HG02870 (cell line): ENCODE results near the gene AK1.
"Not testable (repeated sequence)": the region's sequence is repeated elsewhere in the genome, so short reads cannot be mapped to it uniquely, and the experiment has no call there.

Experiments
- ATAC-seq: cut with Tn5 transposase; IDR thresholded peaks from one replicate; pipeline ENCODE4 v1.9.1; 2021; ENCODE audit warnings: mild to moderate bottlenecking, moderate library complexity; ENCODE audit not compliant: unreplicated experiment

AK1 gene

DNA sequence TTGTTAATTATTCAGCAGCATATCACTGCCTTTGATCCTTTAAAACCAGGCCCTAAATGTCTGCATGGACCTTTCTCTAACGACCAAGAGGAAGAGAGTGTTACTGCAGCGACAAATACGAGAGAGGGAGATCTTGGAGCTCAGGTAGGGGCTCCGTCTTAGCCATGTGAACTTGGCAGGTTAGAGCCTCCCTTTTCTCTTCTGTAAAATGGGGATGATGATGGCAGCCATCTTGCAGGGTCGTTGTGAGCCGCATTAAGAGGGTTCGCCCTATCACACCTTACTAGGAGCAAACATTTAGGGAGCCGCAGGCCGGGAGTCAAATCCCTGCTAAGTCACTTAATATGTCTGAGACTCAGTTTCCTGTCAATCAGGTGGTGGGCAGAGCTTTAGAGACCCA lies 24.6 kb downstream of the AK1 start:
- no peak for ATAC-seq

DNA sequence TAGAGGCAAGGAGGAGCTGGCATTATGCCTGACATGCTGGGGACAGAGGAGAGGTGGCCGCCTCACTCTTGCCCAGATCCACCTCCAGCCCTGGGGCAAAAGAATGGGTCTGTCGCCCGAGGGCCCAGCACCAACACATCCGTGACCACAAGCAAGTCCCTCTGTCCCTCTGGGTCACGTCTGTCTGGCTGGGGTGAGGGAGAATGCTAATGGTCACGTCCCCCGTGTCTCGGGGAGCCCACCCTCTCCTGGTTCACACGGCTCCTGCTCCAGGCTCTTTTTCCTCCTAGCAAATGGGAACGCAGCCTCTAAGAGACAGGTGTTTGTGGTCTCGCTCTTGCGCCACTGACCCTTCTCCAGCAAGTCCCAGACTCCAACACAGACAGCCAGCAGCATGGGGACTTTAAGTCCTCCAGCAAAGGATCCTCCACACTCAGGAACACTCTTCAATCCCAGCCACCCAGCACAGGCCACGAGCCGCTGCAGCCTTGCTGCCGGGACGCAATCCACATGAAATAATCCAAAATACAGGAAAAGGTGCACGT lies 27.1 kb downstream of the AK1 start:
- ATAC-seq: no peak

DNA sequence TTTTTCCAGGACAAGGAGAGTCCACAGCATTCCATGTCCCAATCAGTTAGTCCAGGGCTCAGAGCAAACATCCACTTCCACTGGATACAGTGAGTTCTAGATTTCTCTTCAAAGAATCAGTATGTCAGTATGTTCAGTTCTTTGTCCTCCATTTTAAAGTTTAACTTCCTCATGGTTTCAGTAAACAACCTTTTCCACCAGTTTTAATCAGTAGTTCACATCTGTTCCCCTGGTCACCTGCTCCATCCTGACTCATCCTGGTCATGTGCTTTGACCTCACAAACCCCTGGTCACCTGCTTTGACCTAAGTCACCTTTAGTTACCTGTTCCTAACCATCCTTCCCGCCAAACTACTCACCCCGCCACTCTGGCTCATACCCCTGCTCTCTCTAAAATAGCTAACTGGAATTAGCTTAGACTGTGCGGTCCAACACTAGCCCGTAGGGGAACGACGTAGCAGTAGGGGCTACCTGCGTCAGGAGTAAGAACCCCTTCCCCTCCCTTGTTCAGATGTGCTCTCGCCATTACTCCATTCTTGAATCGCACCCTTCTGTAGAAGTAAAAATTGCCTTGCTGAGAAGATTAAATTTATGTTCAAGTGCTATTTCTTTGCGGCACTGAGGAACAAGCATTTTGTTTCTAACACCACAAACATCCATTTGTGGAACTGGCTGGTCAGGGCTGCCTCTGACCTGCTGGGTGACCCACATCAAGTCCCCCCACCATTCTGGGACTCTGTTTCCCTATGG lies 28.5 kb downstream of the AK1 start:
- ATAC-seq: no peak

DNA sequence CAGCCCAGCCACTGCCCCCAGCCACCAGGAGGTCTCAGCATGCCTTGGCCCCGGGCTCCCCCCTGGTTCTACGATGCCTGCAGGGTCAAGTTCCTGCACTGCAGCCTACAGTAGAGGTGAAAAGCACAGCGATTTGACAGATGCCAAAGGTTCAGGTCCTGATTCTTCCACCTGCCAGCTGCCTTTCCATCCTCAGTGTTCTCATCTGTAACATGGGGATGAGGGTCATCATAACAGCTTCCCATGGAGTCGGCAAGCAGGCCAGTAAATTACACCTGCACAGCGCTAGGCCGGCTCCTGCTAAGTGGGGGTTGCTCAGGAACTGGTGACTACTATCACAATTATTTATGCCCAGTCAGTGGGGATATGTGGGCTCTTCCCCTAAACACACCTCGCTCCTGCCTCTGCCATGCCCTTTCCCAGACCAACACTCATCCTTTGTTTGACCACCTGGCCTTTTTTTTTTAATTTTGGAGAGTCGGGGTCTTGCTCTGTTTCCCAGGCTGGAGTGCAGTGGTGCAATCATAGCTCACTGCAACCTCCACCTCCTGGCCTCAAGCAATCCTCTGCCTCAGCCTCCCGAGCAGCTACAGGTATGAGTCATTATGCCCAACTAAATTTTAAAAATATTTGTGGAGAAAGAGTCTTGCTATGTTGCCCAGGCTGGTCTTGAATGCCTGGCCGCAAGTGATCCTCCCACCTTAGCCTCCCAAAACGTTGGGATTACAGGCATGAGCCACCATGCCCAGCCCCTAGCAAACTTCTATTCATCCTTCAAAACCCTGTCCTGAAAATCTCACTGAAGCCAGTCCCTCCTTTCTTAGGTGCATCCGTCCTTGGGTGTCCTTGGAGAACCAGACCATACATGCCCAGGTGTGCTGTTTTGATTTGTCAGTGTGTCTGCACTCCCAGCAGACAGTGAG lies 29.4 kb downstream of the AK1 start:
- no peak for ATAC-seq

DNA sequence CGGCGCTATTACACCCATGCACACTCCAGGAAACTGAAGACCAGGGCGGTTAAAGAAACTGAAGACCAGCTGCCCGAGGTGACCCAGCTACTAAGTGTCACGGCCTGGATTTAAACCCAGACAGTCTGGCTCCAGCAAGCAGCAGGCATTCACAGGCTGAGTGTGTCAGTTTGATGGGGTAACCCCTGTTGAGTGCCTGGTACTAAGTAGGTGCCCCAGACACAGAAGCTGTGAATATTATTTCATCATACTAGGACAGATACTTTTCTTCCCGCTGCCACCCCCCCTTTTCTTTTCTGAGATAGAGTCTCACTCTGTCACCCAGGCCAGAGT lies 30.3 kb downstream of the AK1 start:
- ATAC-seq: no peak

DNA sequence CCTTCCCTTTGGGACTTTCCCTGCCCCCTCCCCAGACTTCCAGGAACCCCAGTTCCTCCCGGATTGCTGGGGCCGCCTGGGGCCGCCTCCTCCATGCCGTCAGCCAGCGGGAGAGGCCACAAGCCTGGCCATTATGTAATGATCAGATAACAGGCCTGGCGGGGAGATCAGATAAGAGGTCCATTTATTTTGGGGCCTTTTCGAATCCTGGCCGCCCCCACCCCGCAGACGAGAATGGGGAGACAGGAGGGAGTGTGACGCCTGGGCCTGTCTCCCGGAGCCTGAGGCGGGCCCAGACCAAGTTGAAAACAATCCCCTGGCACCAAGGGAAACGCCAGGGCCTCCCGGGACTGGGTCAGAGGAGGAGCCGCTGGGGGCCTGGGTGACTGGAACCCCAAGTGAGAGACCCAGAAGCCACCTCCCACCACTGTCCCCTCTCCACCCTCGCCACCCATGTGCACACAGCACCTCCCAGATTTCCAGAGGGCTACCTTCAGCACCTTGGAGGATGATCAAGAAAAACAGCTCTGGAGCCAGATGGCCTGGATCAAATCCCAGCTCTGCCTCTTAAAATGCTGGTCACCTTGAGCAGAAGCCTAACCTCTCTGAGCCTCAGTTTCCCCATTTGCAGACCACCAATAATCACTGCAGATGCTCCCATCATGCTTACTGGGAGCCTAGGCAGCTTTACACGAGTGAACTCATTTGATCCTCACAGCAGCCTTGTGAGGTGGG lies 30.9 kb downstream of the AK1 start:
- ATAC-seq: no peak

DNA sequence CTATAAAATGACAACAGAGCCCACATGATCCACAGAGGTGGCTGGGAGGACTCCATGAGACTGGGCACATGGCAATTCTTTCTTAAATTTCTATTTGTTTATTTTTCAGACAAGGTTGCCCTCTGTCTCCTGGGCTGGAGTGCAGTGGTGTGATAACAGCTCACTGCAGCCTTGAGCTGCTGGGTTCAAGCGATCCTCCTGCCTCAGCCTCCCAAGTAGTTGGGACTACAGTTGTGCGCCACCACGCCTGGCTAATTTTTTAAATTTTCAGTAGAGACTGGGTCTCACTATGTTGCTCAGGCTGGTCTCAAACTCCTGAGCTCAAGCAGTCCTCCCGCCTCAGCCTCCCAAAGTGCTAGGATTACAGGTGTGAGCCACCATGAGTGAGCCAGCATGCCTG lies 31.9 kb downstream of the AK1 start:
- ATAC-seq: not testable (repeated sequence)

DNA sequence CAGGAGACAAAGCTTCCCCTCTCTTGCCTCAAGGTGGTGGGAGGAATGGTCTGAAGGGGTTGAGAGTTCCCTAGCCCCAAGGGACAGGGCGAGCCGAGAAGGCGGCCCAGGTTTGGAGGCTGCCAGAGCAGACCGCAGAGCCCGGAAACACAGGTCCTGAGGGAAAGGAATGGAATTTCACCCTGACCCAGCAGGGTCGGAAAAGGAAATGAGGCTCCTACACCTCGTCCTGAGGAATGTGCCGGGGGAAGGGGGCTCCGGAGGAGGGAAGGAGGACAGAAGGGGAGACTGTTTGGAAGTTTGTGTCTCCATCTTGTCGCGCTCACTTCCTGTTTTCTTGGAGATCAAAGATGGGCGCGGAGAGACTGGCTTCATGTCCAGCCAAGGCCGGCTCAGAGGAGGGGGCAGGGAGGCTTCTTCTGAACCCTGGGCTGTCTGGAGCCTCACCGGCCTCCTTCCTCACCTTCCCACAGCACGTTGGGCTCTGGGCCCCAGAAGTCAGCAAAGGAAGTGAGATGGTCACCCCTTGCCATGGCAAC lies 32.6 kb downstream of the AK1 start:
- no peak for ATAC-seq

DNA sequence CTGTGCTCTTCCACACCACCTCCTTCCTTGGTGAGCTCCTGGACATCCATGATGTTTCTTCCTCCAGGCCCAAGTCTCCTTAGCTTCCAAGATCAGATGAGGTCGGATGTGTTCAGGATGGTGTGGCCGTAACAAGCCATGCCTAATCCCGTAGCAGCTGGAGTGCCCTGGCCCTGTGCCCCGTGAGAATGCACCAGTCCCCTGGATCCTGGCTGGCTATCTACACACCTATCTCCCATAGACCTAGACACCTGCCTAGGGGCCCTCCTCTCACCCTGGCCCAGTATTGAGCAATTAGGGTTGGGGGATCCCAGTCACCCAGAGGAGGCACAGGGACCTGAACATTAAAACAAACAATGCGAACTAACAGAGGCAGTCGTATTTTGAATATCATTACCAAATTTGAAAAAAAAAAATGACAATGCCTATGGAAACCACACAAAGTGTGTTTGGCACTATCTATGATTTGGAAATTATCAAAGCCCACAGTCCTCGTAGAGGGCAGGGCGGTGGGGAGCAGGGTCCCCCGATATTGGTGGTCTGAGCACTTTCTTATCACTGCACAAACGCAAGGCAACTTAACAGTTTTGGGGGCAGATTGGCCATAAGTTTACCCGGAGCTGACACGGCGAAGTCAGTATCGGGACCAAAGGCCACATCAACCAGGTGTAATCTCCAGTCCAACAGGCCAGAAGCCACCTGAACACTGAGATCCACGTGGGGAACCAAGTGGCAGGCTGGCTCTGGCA lies 36.2 kb downstream of the AK1 start:
- ATAC-seq: no peak

DNA sequence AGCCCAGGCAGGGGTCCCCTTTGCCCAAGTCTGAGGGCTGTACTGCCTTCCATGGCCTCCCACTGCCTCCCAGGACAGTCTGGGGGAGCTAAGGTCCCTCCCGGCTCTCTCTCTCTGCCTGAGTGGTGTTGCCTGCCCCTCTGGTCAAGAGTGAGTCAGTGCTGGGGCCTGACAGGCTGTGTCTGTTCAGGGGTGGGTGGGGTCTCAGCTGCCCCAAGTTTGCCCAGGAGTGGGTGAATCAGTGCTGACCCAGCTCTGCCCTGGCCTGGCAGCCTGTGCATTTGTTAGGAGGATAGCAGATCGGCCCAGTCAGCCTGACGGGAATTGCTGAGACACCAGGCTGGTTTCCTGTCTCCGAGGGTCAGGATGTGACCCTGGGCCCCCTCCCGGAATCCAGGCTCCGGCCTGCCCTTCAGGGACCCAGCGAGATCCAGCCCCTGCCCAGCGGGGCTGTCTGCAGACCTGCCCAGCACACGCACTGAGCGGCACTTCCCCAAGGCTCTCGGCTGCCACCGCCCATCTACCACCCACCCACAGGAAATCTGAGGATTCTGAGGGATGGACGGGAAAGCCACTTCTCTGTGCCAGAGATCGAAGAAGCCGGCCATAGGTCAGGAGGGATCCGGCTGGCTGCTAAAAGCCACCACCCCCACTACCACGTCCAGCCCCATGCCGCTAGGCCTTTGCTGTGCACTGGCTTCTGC lies 38.9 kb downstream of the AK1 start:
- ATAC-seq: no peak

DNA sequence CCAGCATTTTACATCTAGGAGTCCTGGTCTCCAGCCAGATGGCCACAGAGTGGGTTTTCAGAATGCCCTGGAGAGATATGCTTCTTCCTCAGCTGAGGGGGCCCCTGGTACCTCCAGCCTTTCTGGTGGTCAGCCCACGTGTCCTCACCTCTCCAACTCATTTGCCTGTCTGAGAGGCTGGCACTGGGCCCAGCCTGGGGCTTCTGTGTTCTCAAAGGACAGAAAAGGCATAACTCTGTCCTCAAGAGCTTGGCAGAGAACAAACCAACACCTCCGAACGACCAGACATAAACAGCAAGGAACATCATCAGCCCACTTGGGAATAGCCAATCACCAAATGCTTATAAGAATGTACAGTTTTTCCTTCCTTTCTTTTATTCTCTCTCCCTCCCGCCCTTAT lies 40.1 kb downstream of the AK1 start:
- ATAC-seq: no peak

DNA sequence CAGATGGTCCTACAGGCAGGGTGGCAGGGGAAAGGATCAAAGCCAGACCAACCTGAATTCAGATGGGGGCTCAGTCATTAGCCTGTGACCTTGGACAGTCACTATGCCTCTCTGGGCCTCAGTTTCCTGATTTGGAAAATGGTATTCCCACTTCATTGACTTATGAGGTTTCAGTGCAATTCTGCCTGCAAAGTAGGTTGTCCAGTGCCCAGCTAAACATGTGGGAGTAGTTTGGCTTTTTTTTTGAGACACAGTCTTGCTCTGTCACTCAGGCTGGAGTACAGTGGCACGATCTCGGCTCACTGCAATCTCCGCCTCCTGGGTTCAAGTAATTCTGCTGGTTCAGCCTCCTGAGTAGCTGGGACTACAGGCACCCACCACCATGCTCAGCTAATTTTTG lies 40.9 kb downstream of the AK1 start:
- ATAC-seq: not testable (repeated sequence)

DNA sequence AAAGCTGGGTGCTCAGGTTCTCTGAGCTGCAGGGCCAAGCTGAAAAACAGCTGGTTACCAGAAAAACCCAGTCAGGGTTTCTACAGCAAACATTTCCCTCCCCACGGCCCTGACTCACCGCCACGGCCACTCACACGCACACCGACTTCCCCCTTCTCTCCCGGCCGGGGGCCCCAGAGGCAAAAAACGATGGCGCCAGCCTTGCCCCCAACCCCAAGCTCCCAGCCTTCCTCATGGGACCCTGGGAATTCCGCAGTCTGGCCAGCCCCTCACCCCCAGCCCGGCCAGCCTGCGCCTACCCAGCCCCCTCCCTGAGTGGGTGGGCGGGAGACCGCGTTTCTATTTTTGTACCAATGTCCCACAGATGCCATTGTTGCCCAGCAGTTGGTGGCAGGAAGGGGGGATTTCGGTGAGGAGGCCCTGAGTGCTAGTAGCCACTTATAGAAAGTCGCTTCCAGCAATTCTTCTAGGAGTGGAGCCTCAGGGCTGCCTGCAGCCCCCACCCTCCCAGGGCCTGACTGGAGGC lies 41.4 kb downstream of the AK1 start:
- ATAC-seq: no peak

DNA sequence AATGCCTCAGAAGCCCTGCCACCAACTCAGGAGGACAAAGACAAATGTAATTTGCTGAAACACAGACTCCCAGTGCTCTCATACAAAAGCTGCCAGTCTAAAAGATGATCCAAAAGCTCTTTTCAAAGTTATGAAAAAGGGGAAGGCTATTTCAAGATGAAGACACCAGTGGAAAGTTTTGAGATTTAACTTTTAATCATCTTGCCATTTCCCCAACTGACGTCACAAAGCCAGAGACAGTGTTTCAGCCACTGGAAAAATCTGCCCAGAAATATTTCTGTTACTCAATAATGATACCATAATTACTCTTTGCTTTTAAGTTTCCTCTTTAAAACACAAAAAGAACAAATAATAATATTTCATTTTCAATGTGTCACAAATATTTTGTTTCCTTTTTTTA lies 43.9 kb downstream of the AK1 start:
- no peak for ATAC-seq

DNA sequence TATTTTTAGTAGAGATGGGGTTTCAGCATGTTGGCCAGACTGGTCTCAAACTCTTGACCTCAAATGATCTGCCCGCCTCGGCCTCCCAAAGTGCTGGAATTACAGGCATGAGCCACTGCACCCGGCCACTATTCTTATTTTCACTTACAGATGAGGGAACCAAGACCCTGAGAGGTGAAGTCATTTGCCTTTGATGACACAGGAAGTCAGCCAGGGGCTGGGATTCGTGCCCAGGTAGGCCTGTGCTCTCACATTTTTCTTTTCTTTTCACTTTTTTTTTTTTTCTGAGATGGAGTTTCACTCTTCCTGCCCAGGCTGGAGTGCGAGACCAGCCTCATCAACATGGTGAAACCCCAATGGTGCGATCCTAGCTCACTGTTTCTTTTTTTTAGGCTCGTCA lies 45.2 kb downstream of the AK1 start:
- ATAC-seq: no peak

DNA sequence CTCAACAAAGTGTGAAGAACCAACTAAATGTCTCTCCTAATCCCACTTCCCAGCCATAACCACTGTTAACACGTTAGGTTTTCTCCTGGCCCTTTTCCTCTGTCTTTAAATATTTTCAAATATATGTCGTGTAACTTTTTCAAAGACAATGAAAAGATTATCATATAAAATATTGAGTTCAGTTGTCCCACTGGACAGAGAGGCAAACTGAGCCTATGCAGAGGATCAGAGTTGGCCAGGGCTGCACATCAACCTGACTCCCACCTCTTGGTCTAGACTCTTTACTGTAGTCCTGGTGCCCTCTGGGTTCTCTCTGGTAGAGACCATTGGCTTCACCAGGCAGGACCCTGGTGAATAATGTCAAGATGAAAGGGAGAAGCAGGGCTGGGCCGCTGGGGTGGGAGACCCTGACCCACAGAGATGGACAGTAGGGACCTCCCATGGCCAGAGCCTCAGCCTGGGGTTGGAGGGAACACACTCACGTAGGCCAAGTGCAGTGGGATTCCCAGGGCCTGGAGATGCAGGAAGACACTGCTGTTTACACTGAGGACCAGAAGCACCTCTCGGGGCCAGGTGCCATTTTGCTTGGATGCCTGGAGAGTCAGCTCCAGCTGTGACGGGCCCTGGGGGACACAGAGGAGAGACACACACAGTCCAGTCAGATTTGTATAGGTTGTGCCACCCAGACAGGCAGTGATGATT lies 48.1 kb downstream of the AK1 start:
- ATAC-seq: no peak

DNA sequence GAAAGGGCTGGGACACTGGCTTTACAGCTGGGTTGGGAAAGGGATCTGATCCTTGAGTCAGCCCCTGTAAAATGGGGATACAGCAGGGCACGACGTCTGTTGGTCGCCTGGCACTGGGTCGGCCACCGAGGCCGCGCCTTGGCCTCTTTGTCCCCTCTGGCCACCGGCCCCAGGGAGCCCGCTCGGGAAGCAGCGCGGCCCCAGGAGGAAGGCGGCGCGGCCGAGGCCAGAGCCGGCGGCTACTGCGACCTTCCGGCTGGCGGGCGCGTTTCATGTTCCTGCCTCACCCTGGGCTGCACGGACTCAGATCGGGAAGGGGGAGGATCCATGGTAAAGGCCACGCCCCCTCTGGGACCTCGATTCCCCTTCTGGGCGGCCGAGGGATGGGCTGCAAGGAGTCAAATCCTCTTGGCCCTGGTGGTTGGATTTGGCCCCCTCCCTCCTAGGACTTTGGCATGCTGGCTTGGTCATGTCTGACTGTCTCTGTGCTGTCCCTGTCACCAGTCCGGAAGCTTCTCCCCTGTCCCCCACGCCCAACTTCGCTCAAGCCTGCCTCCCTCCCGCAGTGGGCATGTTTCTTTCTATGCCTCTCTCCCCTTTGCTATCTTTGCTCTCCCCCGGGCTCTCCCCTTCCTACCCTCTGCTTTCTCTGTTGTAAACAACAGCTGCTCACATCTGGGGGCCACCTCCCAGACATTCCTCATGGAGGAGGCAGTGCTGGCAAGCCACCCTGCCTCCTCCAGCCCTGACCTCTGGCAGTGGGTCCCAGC lies 49.0 kb downstream of the AK1 start:
- ATAC-seq: no peak

DNA sequence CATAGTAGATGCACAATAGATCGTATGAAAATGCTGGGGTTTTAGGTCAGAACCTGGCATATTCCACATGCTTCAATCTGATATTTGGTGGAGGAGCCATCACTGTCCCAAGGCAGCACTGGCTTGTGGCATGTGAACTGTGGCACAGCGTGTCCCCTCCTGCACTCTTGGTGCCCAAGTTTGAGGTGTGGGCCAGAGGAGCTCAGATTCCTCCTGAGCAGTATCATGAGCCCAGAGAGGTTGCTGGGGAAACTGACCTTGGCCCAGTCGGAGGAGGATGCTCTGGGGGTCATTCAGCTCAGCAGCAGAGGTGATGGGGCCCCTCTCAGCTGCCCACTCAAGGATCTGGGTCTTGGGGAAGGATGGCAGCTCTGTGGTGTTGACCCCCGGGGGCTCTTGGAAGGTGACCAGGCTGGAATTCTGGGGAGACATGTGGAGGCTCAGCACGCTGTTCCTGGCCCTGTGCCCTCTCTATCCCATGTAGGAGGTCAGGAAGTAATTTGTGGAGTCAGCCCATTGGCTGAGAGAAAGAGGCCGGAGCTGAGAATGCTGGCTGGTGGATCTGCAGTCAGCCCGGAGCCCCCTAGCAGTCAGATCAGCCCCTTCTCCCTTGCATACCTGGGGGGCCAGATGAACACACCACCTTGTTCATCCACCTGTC lies 51.1 kb downstream of the AK1 start:
- no peak for ATAC-seq
